Glomerular visceral epithelial cell (primary cell): ENCODE data around the gene MAD1L1.
A peak's percentile ranks its signal among the peaks of the same experiment; 100 is the strongest.

ENCODE experiments used
- DNase-seq: peaks from one replicate; pipeline ENCODE4 v3.0.0-alpha.2; 2016; ENCODE audit errors: extremely low spot score

MAD1L1 gene

GRCh38 chr7:2242541-2243429 lies 10.0 kb upstream of the MAD1L1 start:
- DNase-seq: peak; percentile 30

GRCh38 chr7:2241580-2242540 lies 9.1 kb upstream of the MAD1L1 start, which contains the start of the genes MRM2 and NUDT1:
MRM2 (minus strand) TSS chr7:2242205; CDS start chr7:2242169, 36 bp downstream.
NUDT1 (plus strand) TSS chr7:2242226; CDS start chr7:2244575, 2,349 bp downstream.
- DNase-seq: peak; percentile 84

GRCh38 chr7:2239242-2239641 lies 6.5 kb upstream of the MAD1L1 start:
- no peak for DNase-seq

GRCh38 chr7:2237109-2237602 lies 4.4 kb upstream of the MAD1L1 start:
- DNase-seq: no peak

- no peak for DNase-seq
Measured at GRCh38 chr7:2233926-2234325, 1.2 kb upstream of the MAD1L1 start.

GRCh38 chr7:2231992-2232765 lies 566 bp downstream of the MAD1L1 start:
- DNase-seq: no peak

- no peak for DNase-seq
Measured at GRCh38 chr7:2230882-2231281, 1.9 kb downstream of the MAD1L1 start.

- DNase-seq: no peak
Measured at GRCh38 chr7:2230226-2230625, 2.5 kb downstream of the MAD1L1 start.

- DNase-seq: no peak
Measured at GRCh38 chr7:2229467-2229866, 3.3 kb downstream of the MAD1L1 start.

GRCh38 chr7:2228921-2229320 lies 3.8 kb downstream of the MAD1L1 start:
- no peak for DNase-seq

- DNase-seq: no peak
Measured at GRCh38 chr7:2227699-2228098, 5.0 kb downstream of the MAD1L1 start.

- no peak for DNase-seq
Measured at GRCh38 chr7:2225830-2226229, 6.9 kb downstream of the MAD1L1 start.

- DNase-seq: no peak
Measured at GRCh38 chr7:2225336-2225735, 7.4 kb downstream of the MAD1L1 start.

GRCh38 chr7:2224934-2225333 lies 7.8 kb downstream of the MAD1L1 start:
- no peak for DNase-seq

- DNase-seq: no peak
Measured at GRCh38 chr7:2224491-2224928, 8.2 kb downstream of the MAD1L1 start.

- DNase-seq: no peak
Measured at GRCh38 chr7:2223321-2223720, 9.4 kb downstream of the MAD1L1 start.

GRCh38 chr7:2222516-2222915 lies 10.2 kb downstream of the MAD1L1 start:
- no peak for DNase-seq

GRCh38 chr7:2220954-2221353 lies 11.8 kb downstream of the MAD1L1 start:
- DNase-seq: no peak

GRCh38 chr7:2220506-2220905 lies 12.2 kb downstream of the MAD1L1 start:
- DNase-seq: no peak

GRCh38 chr7:2220030-2220429 lies 12.7 kb downstream of the MAD1L1 start:
- DNase-seq: no peak

- DNase-seq: no peak
Measured at GRCh38 chr7:2219606-2220005, 13.1 kb downstream of the MAD1L1 start.
